Heart left ventricle (tissue), 16 donors: ENCODE measurements around the gene NCAPH2. TPM values are rescaled to one million over a fixed set of nuclear protein-coding genes. Genes with fewer than 3 reads are reported as not detected.

Source experiments
- ATAC-seq, 4 donors: fragments of 200-7000 bp; cut with Tn5 transposase; one replicate each; pipeline ENCODE4 v1.9.1; 2020 to 2022; ENCODE audit warnings: moderate library complexity in 4 of 4, mild to moderate bottlenecking in 3 of 4, moderate number of reproducible peaks in 1 of 4
- DNase-seq, 5 donors: peaks; one replicate each; pipeline ENCODE4 v3.0.0-alpha.2; 2020
- H3K27ac ChIP-seq, 12 donors: fragments of 200-600 bp; sonication (generic) in 4 of 12; one replicate each; pipeline versions ENCODE4 v1.5.0 to v1.8.0; 2016 to 2022; ENCODE audit warnings: mild to moderate bottlenecking in 2 of 12
- H3K27me3 ChIP-seq, 9 donors: fragments of 200-600 bp; sonication (generic) in 2 of 9; one replicate each; pipeline versions ENCODE4 v1.5.1 to v1.8.0; 2016 to 2022; ENCODE audit warnings: mild to moderate bottlenecking in 3 of 9
- H3K36me3 ChIP-seq, 9 donors: fragments of 200-600 bp; sonication (generic) in 2 of 9; one replicate each; pipeline versions ENCODE4 v1.5.0 to v1.8.0; 2018 to 2022; ENCODE audit warnings: mild to moderate bottlenecking in 2 of 9
- H3K4me1 ChIP-seq, 12 donors: fragments of 200-600 bp; sonication (generic) in 4 of 12; one replicate each; pipeline versions ENCODE4 v1.5.0 to v1.8.0; 2016 to 2022; ENCODE audit warnings: mild to moderate bottlenecking in 3 of 12
- H3K4me3 ChIP-seq, 12 donors: fragments of 200-600 bp; sonication (generic) in 4 of 12; one replicate each; pipeline versions ENCODE4 v1.5.0 to v1.8.0; 2017 to 2022; ENCODE audit warnings: mild to moderate bottlenecking in 9 of 12, moderate library complexity in 4 of 12
- H3K9me3 ChIP-seq, 12 donors: fragments of 200-600 bp; sonication (generic) in 4 of 12; one replicate each; pipeline versions ENCODE4 v1.5.0 to v1.8.0; 2016 to 2022; ENCODE audit warnings: mild to moderate bottlenecking in 1 of 12
- CTCF ChIP-seq, 12 donors: fragments of 200-600 bp; sonication (generic) in 4 of 12; IDR thresholded peaks; one replicate each; pipeline versions ENCODE4 v1.5.0 to v1.8.0; 2018 to 2022; ENCODE audit warnings: antibody characterized with exemption in 12 of 12, mild to moderate bottlenecking in 5 of 12
- POLR2A ChIP-seq, 2 donors: fragments of 450-650 bp; IDR thresholded peaks; one replicate each; pipeline ENCODE4 v1.6.1; 2017; ENCODE audit warnings: antibody characterized with exemption in 2 of 2, mild to moderate bottlenecking in 2 of 2, moderate library complexity in 2 of 2
- WGBS, 4 donors: extraction: QIAGEN DNeasy Blood & Tissue Kit in 2 of 4; methylation state at CpG; one replicate each; pipeline versions ENCODE4 v1.1.5 to v1.1.7; 2013 to 2018; 5-methylcytosine and 5-hydroxymethylcytosine counted together
- intact Hi-C, 10 donors: fragments of 100-400 bp; cut with DNase I; formaldehyde crosslinking; loops; one replicate each; pipeline versions ENCODE4 v1.11.1 to v1.14.2; 2022
- polyA plus RNA-seq, 2 donors: library from polyadenylated mRNA; stranded (reverse); fragments of 200-250 nt; gene quantifications; one replicate each; pipeline ENCODE4 v1.2.3, GENCODE V29; 2013
- total RNA-seq, 9 donors: library from RNA; depleted of rRNA in 2 of 9; stranded (reverse); fragments of >200 nt in 2 of 9; fragmentation: NEBNext Ultra II Directional in 3 of 9; extraction: Animal tissue kit (Norgen Biotek cat#: 25700) in 3 of 9; gene quantifications; one replicate each; pipeline versions ENCODE4 v1.1.0 to v1.2.4, GENCODE V29; 2016 to 2023
- donor health status: ischemic (EF 13 %, LVEDD 7.1; RV severe dilation, severe dysfunction).
- donor health status: healthy with polysubstance abuse.
- donor health status: DM: no; HTN: yes; CAD: no.
- donor health status: DM: no; HTN: no; CAD: no.
- donor health status: ischemic (EF 25% LVEDD 6.9; RV normal size, moderate dysfunction).
- donor health status: ischemic (EF 25% LVEDD 5.7; RV mildly dilated, moderate dysfunction).
- donor health status: healthy.
- donor health status: DM: yes; HTN: yes; CAD: no.
- donor health status: ischemic (EF 35%, LVEDD 5.7; RV mildly dilated, moderate dysfunction).
- donor health status: nonischemic (EF 11% LVEDD 7.7; RV severe dilation, severe dysfunction).
- donor health status: DM: yes; HTN: yes; CAD: no.
- donor health status: PGD.
- donor health status: ischemic (EF 29% LVEDD 5.4; RV normal size, mild dysfunction).
- donor health status: nonischemic (EF 23%, LVEDD 6.1; RV moderate dilation, normal function).

Gene NCAPH2
- total and polyA plus RNA-seq, 11 donors, result 24.7 to 43.3 (median 28.1) TPM

GRCh38 chr22:50464451-50464850 lies 43.6 kb upstream of the NCAPH2 start:
- WGBS, 4 donors, result 91 to 100% (median 93%) methylated on average over 8 to 24 of the region's 24 CpGs
- H3K4me1 ChIP-seq, result peaks cover 0 to 15% (median 6%) of the 10 kb centered on the region in 12 donors
- H3K4me3 ChIP-seq, result no peak overlapping the region
- H3K36me3 ChIP-seq, result peaks cover 2 to 88% (median 83%) of the 10 kb centered on the region in 9 donors
- no peak for ATAC-seq
- no peak for DNase-seq
- H3K27me3 ChIP-seq, result no peaks in the 10 kb centered on the region
- no peak for TF ChIP-seq CTCF (IDR thresholded peaks at IDR 0.05)
- TF ChIP-seq POLR2A (IDR thresholded peaks at IDR 0.05), result no peak
- intact Hi-C loops, result loop anchor here in 1 of 10 donors (10.0 kb wide), 1 partner anchor 240 kb away; no protein-coding TSS in a partner anchor
- H3K27ac ChIP-seq, result no peak overlapping the region
- no peaks in the 10 kb centered on the region for H3K9me3 ChIP-seq

- no peak for ATAC-seq
- H3K9me3 ChIP-seq, result no peaks in the 10 kb centered on the region
- peaks cover 2 to 79% (median 75%) of the 10 kb centered on the region in 9 donors for H3K36me3 ChIP-seq
- intact Hi-C loops, result loop anchor here in 1 of 10 donors (10.0 kb wide), 1 partner anchor 240 kb away; no protein-coding TSS in a partner anchor
- no peak for DNase-seq
- WGBS, 4 donors, result 87 to 95% (median 92%) methylated on average over 19 to 30 of the region's 30 CpGs
- no peak for TF ChIP-seq POLR2A (IDR thresholded peaks at IDR 0.05)
- TF ChIP-seq CTCF (IDR thresholded peaks at IDR 0.05), result no peak
- H3K4me3 ChIP-seq, result no peak overlapping the region
- no peaks in the 10 kb centered on the region for H3K27me3 ChIP-seq
- no peak overlapping the region for H3K27ac ChIP-seq
- peaks cover 0 to 23% (median 12%) of the 10 kb centered on the region in 12 donors for H3K4me1 ChIP-seq
Measured at GRCh38 chr22:50465066-50465930, 42.7 kb upstream of the NCAPH2 start.

DNA sequence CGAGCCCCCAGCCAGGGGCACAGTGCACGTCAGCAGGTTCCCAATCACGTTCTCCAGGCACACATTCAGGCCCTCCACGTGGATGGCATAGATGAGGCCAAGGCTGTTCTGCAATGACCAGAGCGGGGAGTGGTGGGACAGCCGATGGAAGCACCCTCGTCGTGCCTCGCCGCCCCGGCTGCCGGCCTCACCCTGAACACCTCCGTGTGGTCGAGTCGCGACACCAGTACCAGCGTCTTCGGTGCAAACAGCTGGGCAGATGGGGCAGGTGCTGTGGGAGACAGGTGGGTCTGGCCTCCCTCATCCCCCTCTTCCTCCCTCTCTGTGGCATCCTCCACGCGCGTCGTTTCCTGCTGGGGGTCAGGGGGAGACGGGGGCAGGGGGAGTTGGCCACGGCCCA lies 40.7 kb upstream of the NCAPH2 start:
- no peaks in the 10 kb centered on the region for H3K9me3 ChIP-seq
- peaks cover 0 to 44% (median 31%) of the 10 kb centered on the region in 12 donors for H3K4me1 ChIP-seq
- no peak for ATAC-seq
- no peak for DNase-seq
- H3K4me3 ChIP-seq, result no peak overlapping the region
- no peak overlapping the region for H3K27ac ChIP-seq
- no peaks in the 10 kb centered on the region for H3K27me3 ChIP-seq
- intact Hi-C loops, result loop anchor here in 1 of 10 donors (10.0 kb wide), 1 partner anchor 243 kb away; no protein-coding TSS in a partner anchor
- WGBS, 4 donors, result 85 to 96% (median 88%) methylated on average over 15 to 24 of the region's 24 CpGs
- H3K36me3 ChIP-seq, result peaks cover 2 to 59% (median 54%) of the 10 kb centered on the region in 9 donors
- no peak for TF ChIP-seq CTCF (IDR thresholded peaks at IDR 0.05)
- TF ChIP-seq POLR2A (IDR thresholded peaks at IDR 0.05), result no peak

DNA sequence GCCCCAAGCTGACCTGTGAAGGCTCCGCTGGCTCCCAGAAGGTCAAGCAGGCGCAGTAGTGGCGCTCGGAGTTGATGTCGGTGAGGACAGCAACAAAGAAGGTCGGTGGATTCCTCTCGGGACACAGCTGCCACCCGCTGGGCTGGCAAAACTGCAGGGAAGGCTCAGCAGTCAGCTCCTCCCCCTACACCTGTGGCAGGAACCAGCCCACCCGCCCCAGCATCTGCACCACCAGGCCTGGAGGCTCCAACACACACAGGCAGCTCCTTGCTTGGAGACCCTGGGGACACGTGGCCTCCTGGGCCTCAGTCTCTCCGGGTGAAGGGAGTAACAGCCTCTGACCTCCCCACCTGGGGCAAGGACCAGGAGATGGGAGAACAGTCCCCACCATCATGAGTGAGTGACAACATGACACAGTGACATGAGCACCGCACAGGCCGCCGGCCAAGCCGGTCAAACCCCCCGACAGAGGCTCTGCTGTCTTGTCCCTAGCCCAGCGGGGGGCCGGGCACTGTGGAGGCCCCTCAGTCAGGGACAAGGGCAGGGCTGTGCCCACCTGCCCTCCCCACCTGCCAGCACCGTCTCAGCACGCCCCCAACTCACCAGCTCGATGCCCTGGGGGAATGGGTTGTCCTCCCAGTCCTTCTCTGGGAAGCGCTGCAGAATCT lies 40.1 kb upstream of the NCAPH2 start:
- H3K27me3 ChIP-seq, result no peaks in the 10 kb centered on the region
- 78 to 87% (median 84%) methylated on average over 13 to 22 of the region's 22 CpGs for WGBS, 4 donors
- peaks cover 2 to 53% (median 49%) of the 10 kb centered on the region in 9 donors for H3K36me3 ChIP-seq
- DNase-seq, result no peak
- H3K4me1 ChIP-seq, result peaks cover 0 to 49% (median 37%) of the 10 kb centered on the region in 12 donors
- no peak overlapping the region for H3K27ac ChIP-seq
- H3K4me3 ChIP-seq, result no peak overlapping the region
- no peak for TF ChIP-seq POLR2A (IDR thresholded peaks at IDR 0.05)
- no peak for TF ChIP-seq CTCF (IDR thresholded peaks at IDR 0.05)
- ATAC-seq, result no peak
- H3K9me3 ChIP-seq, result no peaks in the 10 kb centered on the region
- intact Hi-C loops, result loop anchor here in 1 of 10 donors (10.0 kb wide), 1 partner anchor 243 kb away; no protein-coding TSS in a partner anchor
